GM12891 (cell line): ENCODE results near the gene ZNF823.
"Not testable (repeated sequence)": the region's sequence is repeated elsewhere in the genome, so short reads cannot be mapped to it uniquely, and the experiment has no call there.

Source experiments
- POLR2A ChIP-seq: IDR thresholded peaks from 2 replicates; pipeline ENCODE4 v1.6.1; 2011; ENCODE audit warnings: low read depth, low read length, control low read depth
- POLR2AphosphoS5 ChIP-seq: IDR thresholded peaks from 2 replicates; pipeline ENCODE4 v1.6.1; 2011; ENCODE audit warnings: low read depth, low read length, control low read depth
- TAF1 ChIP-seq: IDR thresholded peaks from 2 replicates; pipeline ENCODE4 v1.6.1; 2011; ENCODE audit warnings: low read depth, low read length, control low read depth

DNA sequence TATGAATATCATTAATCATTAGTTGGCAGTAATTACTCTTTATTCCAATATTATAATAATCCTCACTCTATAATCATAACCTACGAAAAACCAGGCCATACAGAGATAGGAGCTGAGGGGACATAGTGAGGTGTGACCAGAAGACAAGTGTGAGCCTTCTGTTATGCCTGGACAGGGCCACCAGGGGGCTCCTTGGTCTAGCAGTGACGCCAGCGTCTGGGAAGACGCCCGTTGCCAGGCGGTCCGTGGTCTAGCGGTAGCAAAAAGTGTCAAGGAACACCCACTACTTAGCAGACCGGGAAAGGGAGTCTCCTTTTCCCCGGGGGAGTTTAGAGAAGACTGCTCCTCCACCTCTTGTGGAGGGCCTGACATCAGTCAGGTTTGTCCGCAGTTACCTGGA lies 32.8 kb upstream of the ZNF823 start:
- not testable (repeated sequence) for TF ChIP-seq POLR2A, POLR2AphosphoS5, TAF1
